KOPT-K1 (cell line): Measurements from ENCODE around the gene C1orf50.
"Not testable (repeated sequence)": the region's sequence is repeated elsewhere in the genome, so short reads cannot be mapped to it uniquely, and the experiment has no call there.

ENCODE experiments used
- H3K27ac ChIP-seq: fragments of 200-600 bp; sonication (generic); 2 replicates; pipeline ENCODE4 v1.5.1; 2016; ENCODE audit warnings: antibody characterized with exemption, mild to moderate bottlenecking, low read depth, low read length; ENCODE audit not compliant: poor library complexity, severe bottlenecking
- H3K36me3 ChIP-seq: fragments of 200-600 bp; sonication (generic); 2 replicates; pipeline ENCODE4 v1.5.1; 2017; ENCODE audit warnings: antibody characterized with exemption, mild to moderate bottlenecking, low read length, moderate library complexity; ENCODE audit not compliant: insufficient read depth
- H3K9me3 ChIP-seq: fragments of 200-600 bp; sonication (generic); 2 replicates; pipeline ENCODE4 v1.5.1; 2017; ENCODE audit warnings: antibody characterized with exemption, low read length, mild to moderate bottlenecking; ENCODE audit not compliant: insufficient read depth, poor library complexity, severe bottlenecking

The C1orf50 gene

DNA sequence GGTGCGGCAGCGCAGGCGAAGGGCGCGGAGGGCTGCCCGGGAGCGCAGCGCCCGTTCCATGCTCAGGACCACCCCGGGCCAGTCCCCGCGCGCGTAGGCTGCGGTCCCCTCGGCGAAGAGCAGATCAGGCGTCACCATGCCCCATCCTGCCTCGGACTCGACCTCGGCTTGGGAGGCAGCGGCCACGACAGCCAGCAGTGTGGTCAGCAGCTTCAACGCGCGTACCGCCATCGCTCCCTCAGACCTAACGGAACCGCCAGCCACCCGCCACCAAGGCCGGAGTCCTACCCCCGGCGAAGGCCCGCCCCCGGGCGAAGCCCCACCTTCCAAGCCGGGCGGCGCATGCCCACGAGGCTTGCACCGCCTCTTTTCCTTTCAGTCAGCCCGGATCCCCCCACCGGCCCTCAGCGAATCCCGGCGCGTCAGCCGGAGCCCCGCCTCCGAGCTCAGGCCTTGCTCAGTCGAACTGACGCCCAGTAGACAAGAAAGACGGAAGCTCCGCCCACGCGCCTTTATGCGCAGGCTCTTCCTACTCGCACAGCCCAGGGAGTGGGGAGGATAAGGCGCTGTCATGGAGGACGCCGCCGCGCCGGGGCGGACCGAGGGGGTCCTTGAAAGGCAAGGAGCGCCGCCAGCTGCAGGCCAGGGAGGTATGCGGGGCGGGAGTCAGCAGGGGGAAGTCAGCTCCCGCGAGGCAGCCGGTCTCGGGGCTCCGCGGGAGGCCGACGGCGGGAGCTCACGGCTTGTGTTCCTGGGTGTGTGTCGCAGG, at the start of gene C1orf50, which contains the start of gene P3H1:
C1orf50 (plus strand) TSS at position 509 of the 769 bp plus-strand sequence; CDS start at position 572, 63 bp downstream.
P3H1 (minus strand) TSS at position 288 of the 769 bp plus-strand sequence; CDS start at position 231, 57 bp downstream.
- Histone ChIP-seq H3K36me3 (peaks cover 17% of the 10 kb centered on the region), H3K9me3 (no peaks in the 10 kb centered on the region), H3K27ac (peak within 1 kb of the TSS; percentile 77)

DNA sequence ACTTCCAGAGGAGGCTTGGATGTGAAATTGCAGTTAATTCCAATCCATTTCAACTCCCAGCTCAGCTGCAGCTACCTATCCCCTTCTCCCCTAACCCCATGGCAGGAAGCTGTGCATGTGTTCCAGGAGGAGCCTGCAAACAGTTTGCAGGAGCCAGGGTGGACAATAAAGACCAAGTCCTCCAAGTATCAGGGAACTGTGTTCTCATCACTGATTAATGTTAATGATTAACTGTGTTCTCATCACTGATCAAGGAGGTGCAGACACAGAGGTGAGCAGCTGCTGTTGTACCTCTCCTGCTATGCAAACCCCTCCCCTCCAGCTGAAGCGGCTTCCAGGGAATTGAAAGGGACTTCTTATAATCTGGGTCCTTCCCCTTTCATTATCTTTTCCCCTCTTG, 46.2 kb upstream of the C1orf50 start:
- H3K36me3 ChIP-seq = peaks cover 30% of the 10 kb centered on the region
- no peaks in the 10 kb centered on the region for H3K9me3 ChIP-seq
- no peak overlapping the region for H3K27ac ChIP-seq

DNA sequence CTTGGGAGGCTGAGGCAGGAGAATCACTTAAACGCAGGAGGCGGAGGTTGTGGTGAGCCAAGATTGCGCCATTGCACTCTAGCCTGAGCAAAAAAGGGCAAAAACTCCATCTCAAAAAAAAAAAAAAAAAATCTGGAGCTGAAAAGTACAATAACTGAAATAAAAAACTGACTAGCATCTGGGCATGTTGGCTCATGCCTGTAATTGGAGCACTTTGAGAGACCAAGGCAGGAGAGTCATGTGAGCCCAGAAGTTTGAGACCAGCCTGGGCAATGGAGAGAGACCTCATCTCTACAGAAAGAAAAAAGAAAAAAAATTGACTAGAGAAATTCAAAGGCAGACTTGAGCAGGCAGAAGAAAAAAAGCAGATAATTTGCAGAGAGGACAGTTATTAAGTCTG, 45.1 kb upstream of the C1orf50 start:
- Histone ChIP-seq H3K27ac (no peak overlapping the region), H3K9me3 (no peaks in the 10 kb centered on the region), H3K36me3 (peaks cover 19% of the 10 kb centered on the region)

DNA sequence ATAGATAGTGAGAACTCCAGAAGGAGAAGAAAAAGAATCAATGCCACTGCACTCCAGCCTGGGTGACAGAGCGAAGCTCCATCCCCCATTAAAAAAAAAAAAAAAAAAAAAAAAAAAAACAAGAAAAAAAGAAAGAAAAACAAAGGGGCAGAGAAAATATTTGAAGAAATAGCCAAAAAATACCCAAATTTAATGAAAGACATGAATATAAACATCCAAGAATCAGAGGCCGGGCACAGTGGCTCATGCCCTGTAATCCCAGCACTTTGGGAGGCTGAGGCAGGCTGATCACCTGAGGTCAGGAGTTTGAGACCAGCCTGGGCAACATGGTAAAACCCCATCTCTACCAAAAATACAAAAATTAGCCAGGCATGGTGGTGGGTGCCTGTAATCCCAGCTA, 44.6 kb upstream of the C1orf50 start:
- peaks cover 15% of the 10 kb centered on the region for H3K36me3 ChIP-seq

DNA sequence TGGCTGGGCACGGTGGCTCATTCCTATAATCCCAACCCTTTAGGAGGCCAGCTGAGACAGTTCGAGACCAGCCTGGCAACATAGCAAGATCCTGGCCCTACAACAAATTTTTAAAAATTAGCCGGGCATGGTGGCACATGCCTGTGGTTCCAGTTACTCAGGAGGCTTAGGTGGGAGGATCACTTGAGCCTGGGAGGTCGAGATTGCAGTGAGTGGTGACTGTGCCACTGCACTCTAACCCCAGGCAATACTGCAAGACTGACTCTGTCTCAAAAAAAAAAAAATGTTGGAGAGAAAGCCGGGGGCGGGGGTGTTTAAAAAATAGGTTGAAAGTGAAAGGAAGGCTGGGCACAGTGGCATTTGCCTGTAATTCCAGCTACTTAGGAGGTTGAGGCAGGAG, 43.5 kb upstream of the C1orf50 start:
- Histone ChIP-seq H3K36me3 (peaks cover 4% of the 10 kb centered on the region; the same call in 1 of the 2 replicates), H3K27ac (no peak overlapping the region), H3K9me3 (no peaks in the 10 kb centered on the region)

More for the DNA sequence above, 44.6 kb upstream of the C1orf50 start:
- not testable (repeated sequence) for H3K9me3 ChIP-seq, H3K27ac ChIP-seq

DNA sequence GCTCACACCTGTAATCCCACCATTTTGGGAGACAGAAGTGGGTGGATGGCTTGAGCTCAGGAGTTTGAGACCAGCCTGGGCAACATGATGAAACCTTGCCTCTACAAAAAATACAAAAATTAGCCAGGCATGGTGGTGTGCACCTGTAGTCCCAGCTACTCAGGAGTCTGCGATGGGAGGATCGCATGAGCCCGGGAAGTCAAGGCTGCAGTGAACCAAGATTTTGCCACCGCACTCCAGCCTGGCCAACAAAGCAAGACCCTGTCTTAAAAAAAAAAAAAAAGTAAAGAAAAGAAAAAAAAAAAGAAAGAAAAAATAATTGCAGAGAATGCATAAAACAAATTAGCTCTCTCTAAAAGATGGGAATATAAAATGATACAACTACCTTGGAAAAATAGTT, 41.2 kb upstream of the C1orf50 start:
- H3K36me3 ChIP-seq, H3K9me3 ChIP-seq, H3K27ac ChIP-seq: not testable (repeated sequence)

DNA sequence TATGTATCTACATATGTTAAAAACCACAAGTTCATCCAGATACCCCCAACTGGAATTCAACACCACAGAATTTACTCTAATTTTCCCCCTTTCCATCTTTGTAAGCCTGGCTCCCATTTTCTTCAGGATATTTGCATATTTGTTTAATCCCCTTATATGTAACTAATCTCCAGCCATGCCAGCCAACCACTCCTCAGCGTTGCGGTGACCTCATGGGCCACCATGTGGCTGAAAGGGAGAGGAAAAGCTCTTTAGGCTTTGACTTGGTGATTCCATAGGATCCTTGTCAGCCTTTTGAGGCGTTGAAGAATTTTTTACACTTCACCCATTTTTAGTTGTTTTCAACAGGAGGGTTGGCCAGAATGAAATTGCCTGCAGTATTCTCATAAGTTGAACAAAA, 37.0 kb upstream of the C1orf50 start:
- no peaks in the 10 kb centered on the region for H3K9me3 ChIP-seq
- H3K27ac ChIP-seq = no peak overlapping the region
- H3K36me3 ChIP-seq = no peaks in the 10 kb centered on the region

DNA sequence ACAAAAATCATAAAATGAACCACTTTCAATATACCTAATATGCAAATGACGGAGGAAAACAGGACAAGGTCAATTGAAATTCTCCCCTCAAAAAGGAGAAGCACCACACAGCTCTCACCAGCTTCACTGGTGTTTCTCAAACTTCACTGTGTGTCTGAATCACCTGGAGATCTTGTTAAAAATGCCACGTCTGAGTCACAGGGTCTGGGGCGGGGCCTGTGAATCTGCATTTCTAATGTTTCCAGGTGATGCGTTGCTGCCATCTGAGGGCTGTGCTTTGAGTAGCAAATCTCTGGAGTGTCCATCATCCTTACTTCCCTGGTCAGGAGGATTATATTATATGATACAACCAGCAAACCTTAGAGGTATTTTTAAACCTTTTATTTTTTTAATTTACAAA, 36.1 kb upstream of the C1orf50 start:
- Histone ChIP-seq H3K9me3 (no peaks in the 10 kb centered on the region), H3K27ac (no peak overlapping the region), H3K36me3 (no peaks in the 10 kb centered on the region)

DNA sequence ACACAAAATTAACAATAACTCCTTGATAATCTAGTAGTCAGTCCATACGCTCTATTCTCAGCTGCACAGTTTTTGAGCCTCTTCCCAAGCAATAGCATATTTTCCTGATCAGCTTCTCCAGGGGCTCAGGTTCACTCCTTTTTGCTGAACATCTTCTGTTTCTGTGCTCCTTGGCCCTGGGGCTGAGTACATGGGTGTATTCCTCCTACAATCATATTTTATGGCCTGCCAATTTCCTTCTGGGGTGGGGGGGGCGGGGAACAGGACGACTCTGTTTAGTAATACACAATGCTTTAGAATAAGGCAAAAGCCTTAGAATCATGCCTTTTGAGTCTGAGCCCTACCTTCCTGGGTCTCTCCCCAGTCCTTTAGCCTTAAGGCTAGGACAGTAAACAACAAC, 35.5 kb upstream of the C1orf50 start:
- Histone ChIP-seq H3K36me3 (no peaks in the 10 kb centered on the region), H3K9me3 (no peaks in the 10 kb centered on the region), H3K27ac (no peak overlapping the region)

DNA sequence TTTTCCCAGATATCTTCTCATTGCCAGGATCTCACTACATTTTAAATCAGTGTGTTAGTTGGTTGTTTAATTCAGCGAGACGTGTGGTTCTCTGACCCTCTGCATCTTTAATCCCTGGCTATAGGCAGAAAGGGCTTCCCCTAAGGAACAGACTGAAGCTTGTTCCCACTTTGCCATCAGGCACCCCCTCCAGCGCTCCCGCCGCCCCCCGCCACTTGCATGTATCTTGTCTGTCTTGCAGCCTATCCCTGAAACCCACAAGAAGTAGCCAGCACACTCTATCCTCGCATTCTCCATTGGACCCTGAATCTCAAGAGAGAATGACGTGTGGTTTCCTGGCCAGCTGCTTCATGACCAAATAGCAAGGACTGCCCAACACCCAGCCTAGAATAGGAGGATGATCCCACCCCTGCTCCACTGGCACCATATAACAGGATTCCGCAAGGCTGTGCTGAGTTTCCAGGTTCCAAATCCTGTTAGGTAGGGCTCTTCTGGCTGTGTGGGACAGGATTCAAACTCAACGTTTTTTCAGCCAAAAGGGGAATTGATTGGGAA, 34.8 kb upstream of the C1orf50 start:
- no peaks in the 10 kb centered on the region for H3K36me3 ChIP-seq
- H3K9me3 ChIP-seq = no peaks in the 10 kb centered on the region
- H3K27ac ChIP-seq = no peak overlapping the region

DNA sequence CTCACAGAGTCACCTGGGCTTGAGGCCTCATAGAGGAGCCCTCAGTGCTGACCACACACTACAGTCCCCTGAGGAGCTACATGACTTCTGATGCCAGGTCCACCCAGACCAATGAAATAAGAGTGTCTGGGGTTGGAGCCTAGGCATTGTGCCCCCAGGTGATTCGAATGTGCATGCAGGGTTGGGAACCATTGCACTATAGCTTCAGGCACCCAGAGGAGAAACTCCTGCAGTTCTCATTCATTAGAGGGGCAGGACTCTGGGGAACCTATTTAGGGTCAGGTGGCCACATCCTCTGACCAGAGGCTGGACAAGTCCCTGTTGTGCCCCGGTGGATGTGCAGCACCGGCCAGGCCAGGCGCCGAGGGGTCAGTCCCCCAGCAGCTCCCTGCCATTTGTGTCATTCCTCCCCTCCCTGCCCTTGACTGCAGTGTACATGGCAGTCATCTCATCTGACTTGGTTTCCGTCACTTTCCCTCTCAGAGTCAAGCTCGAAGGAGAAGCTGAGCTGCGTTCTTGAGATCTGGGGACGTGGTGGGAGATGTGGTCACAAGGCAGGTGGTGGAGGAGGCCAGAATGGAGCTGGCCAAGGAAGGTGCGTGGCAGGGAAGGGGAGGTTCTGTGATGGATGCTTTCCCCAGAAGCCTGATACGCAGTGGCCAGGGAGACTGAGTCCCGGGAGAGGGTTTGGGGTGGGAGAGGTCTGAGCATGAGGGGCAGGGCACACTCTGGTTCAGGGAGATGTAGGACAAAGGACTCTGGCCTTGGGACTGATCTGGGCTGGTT, 33.4 kb upstream of the C1orf50 start:
- Histone ChIP-seq H3K36me3 (no peaks in the 10 kb centered on the region), H3K9me3 (no peaks in the 10 kb centered on the region), H3K27ac (no peak overlapping the region)

DNA sequence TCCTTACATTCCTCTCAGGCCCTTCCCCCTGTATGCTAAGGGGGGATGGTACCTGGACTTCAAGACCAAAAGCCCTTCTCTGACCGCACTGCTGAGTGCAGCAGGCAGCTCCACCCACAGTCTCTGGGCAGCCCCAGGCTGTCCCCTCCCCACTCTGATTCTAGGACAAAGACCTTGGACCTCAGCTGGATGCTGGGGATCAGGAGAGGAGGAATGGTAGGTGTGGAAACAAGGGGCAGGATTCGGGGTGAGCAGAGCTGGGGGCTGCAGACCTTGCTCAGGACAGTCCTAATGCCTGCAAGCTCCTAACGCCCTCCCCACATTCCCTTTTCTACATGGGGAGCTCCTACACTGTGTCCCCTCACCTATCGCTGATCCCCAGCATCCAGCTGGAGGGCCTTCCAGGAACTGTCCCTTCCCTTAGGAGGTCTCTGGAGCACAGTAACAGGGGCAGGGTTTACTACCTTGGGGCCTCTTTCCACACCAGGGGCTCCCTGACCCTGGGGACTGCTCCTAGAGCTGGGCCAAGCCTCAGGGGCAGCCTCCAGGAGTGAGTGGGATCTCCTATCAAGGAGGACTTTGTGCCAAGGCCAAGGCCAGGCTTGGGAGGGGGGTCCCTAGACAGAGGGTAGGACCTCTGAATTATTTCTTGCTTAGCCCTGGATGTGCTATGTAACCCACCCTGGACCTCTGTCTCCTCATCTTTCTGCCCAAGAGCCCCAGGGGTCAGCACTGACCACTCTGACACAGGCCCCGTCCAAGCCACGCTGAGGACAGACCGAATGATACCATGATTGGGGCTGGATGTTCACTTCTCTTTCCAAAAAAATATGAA, 32.6 kb upstream of the C1orf50 start:
- Histone ChIP-seq H3K9me3 (no peaks in the 10 kb centered on the region), H3K27ac (no peak overlapping the region), H3K36me3 (no peaks in the 10 kb centered on the region)

DNA sequence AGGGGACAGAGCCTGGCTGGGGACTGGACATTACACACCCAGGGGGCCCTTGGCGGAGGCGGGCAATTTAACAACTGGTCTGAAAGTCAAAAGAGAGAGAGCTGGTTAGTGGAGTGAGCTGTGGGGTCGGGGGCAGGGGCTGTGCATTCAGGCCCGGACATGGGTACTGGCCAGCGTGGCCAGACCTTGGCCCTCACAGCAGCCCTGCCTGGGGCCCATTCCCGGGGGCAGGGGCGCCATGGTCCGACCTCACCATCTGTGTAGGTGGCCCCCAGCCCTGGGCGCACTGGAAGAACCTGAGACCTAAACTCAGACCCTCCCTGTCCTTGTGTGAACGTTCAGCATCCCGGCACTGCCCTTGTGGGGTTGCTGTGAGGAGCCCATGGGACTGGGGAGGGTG, 32.0 kb upstream of the C1orf50 start:
- no peak overlapping the region for H3K27ac ChIP-seq
- no peaks in the 10 kb centered on the region for H3K36me3 ChIP-seq
- H3K9me3 ChIP-seq = no peaks in the 10 kb centered on the region

DNA sequence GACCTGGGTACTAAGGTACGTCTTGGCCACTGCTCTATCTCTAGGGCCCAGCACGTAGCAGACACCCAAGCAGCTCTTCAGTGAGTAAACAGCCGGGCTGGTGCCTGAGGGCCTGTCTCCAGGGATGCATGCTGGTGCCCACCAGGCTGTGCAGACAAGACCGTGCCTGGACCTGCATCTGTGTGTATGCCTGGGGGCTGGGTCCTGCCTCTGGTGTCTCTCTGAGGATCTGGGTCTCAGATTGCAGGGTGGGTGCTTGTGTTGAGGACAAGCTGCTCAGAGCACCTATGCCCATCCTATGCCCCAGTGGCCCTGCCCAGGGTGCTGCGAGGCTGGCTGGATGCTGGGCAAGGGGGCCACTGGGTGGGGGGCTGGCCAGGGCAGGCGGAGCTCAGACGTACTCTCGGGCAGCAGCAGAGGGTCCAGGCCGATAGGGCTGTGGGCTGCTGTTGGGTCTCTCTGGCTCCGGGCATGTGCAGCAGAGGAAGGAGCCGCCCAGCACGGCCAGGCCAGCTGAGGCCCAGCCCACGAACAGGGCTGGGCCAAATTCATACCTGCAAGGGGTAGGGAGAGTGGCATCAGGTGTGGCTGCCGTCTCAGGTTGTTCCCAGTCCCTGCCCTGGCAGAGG, 31.5 kb upstream of the C1orf50 start:
- H3K9me3 ChIP-seq = no peaks in the 10 kb centered on the region
- no peak overlapping the region for H3K27ac ChIP-seq
- no peaks in the 10 kb centered on the region for H3K36me3 ChIP-seq
